HL-60 (cell line): ENCODE data around the gene ANO10.

Experiments
- GABPA ChIP-seq: IDR thresholded peaks from 2 replicates; pipeline ENCODE4 v1.6.1; 2012; ENCODE audit warnings: low read depth
- POLR2AphosphoS5 ChIP-seq: IDR thresholded peaks from 2 replicates; pipeline ENCODE4 v1.6.1; 2012; ENCODE audit warnings: low read depth
- TF ChIP-seq, protein P1 (sequence below): IDR thresholded peaks from one replicate; pipeline ENCODE4 v1.5.1; 2011; ENCODE audit warnings: low read length, control low read depth, inconsistent platforms; ENCODE audit not compliant: insufficient read depth
- TF ChIP-seq, protein P2 (sequence below): IDR thresholded peaks from 2 replicates; pipeline ENCODE4 v1.6.1; 2012; ENCODE audit warnings: low read depth; ENCODE audit not compliant: insufficient replicate concordance

DNA sequence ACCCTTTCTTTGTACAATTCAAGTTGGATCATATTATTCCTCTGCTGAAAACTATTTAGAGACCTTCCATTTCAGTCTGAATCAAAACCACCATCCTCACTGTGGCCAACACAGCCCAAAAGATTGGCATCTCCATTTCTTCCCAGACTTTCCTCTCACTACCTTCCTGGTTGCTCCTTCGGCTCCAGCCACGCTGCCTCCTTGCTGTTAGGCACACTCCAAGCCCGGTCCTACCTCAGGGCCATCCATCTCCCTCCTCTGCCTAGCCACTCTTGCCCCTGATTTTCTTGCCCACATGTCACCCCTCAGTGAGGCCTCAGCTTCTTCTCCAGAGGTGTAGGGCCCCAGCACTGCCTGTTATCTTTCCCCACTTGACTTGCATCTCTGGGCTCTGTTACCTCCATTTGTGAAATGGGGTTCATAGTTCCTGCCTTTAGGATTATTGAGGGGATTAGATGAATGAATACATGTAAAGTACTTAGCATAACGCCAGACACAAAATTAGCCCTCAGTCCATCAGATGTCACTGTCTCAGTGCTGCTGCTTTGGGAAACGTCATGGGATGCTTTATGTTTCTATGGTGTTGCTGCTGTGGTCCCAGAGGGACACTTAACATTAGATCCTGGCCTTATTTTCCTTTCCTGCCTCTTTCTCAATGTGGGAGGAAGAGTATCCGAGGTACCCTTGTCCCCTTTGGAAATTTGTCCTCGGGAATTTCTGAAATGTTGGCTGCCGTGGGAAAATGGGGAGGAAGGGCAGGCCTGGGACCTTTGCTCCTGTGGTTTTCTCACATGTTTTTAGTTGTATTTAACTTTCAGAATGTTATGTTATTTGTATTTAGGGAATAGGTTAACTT is 304.1 kb downstream of the ANO10 start:
- TF ChIP-seq, protein P1, sequence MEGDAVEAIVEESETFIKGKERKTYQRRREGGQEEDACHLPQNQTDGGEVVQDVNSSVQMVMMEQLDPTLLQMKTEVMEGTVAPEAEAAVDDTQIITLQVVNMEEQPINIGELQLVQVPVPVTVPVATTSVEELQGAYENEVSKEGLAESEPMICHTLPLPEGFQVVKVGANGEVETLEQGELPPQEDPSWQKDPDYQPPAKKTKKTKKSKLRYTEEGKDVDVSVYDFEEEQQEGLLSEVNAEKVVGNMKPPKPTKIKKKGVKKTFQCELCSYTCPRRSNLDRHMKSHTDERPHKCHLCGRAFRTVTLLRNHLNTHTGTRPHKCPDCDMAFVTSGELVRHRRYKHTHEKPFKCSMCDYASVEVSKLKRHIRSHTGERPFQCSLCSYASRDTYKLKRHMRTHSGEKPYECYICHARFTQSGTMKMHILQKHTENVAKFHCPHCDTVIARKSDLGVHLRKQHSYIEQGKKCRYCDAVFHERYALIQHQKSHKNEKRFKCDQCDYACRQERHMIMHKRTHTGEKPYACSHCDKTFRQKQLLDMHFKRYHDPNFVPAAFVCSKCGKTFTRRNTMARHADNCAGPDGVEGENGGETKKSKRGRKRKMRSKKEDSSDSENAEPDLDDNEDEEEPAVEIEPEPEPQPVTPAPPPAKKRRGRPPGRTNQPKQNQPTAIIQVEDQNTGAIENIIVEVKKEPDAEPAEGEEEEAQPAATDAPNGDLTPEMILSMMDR, result no peak
- TF ChIP-seq, protein P2, sequence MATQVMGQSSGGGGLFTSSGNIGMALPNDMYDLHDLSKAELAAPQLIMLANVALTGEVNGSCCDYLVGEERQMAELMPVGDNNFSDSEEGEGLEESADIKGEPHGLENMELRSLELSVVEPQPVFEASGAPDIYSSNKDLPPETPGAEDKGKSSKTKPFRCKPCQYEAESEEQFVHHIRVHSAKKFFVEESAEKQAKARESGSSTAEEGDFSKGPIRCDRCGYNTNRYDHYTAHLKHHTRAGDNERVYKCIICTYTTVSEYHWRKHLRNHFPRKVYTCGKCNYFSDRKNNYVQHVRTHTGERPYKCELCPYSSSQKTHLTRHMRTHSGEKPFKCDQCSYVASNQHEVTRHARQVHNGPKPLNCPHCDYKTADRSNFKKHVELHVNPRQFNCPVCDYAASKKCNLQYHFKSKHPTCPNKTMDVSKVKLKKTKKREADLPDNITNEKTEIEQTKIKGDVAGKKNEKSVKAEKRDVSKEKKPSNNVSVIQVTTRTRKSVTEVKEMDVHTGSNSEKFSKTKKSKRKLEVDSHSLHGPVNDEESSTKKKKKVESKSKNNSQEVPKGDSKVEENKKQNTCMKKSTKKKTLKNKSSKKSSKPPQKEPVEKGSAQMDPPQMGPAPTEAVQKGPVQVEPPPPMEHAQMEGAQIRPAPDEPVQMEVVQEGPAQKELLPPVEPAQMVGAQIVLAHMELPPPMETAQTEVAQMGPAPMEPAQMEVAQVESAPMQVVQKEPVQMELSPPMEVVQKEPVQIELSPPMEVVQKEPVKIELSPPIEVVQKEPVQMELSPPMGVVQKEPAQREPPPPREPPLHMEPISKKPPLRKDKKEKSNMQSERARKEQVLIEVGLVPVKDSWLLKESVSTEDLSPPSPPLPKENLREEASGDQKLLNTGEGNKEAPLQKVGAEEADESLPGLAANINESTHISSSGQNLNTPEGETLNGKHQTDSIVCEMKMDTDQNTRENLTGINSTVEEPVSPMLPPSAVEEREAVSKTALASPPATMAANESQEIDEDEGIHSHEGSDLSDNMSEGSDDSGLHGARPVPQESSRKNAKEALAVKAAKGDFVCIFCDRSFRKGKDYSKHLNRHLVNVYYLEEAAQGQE, result no peak
- no peak for TF ChIP-seq POLR2AphosphoS5
- no peak for TF ChIP-seq GABPA
